ENCODE results near the gene ARID4B. TPM values are rescaled to one million over a fixed set of nuclear protein-coding genes. Genes with fewer than 3 reads are reported as not detected.
A peak's percentile ranks its signal among the peaks of the same experiment; 100 is the strongest.

The ARID4B gene
- total RNA-seq, 2 experiments from 2014 or later: 38.8 to 41.9 TPM

GRCh38 chr1:235266967-235267366 lies 61.0 kb downstream of the ARID4B start:
- ChIA-PET CTCF (interaction anchor here (0.9 to 1.2 kb wide), 2 partner anchors 8 to 149 kb away, joined by 3 read pairs; no protein-coding TSS in a partner anchor), POLR2A (interaction anchor here (0.8 to 1.5 kb wide), 3 partner anchors 8 to 57 kb away, joined by 3 to 4 read pairs (median 3); no protein-coding TSS in a partner anchor)
- peaks cover 54% of the 10 kb centered on the region for H3K4me1 Mint-ChIP-seq (ENCODE audit: low read depth)
- H3K4me3 Mint-ChIP-seq: no peak overlapping the region
- intact Hi-C loops (cut with micrococcal nuclease): no loop called here
- no peak for ATAC-seq
- no peak overlapping the region for H3K27ac Mint-ChIP-seq
- peaks cover 1% of the 10 kb centered on the region for H3K36me3 Mint-ChIP-seq (ENCODE audit: low read depth)
- DNase-seq: no peak
- peaks cover 2% of the 10 kb centered on the region for H3K9me3 Mint-ChIP-seq
- H3K27me3 Mint-ChIP-seq: no peaks in the 10 kb centered on the region
- no peak for TF ChIP-seq CTCF (IDR thresholded peaks at IDR 0.05)

GRCh38 chr1:235266325-235266724 lies 61.7 kb downstream of the ARID4B start:
- Mint-ChIP-seq H3K4me1 (ENCODE audit: low read depth) (peaks cover 58% of the 10 kb centered on the region), H3K4me3 (no peak overlapping the region), H3K27me3 (no peaks in the 10 kb centered on the region), H3K36me3 (ENCODE audit: low read depth) (peaks cover 1% of the 10 kb centered on the region), H3K9me3 (peaks cover 2% of the 10 kb centered on the region), H3K27ac (no peak overlapping the region)
- DNase-seq (no peak), ATAC-seq (no peak)
- no peak for TF ChIP-seq CTCF (IDR thresholded peaks at IDR 0.05)
- ChIA-PET CTCF (interaction anchor here (0.9 to 1.2 kb wide), 2 partner anchors 8 to 149 kb away, joined by 3 read pairs; no protein-coding TSS in a partner anchor), POLR2A (no interaction called here)
- intact Hi-C loops (cut with micrococcal nuclease): no loop called here

GRCh38 chr1:235265900-235266299 lies 62.1 kb downstream of the ARID4B start:
- ChIA-PET POLR2A (no interaction called here), CTCF (interaction anchor here (0.6 to 1.2 kb wide), 3 partner anchors 7 to 150 kb away, joined by 3 read pairs; no protein-coding TSS in a partner anchor)
- no peak for ATAC-seq
- H3K27me3 Mint-ChIP-seq: no peaks in the 10 kb centered on the region
- H3K4me1 Mint-ChIP-seq (ENCODE audit: low read depth): peaks cover 58% of the 10 kb centered on the region
- DNase-seq: no peak
- H3K27ac Mint-ChIP-seq: no peak overlapping the region
- intact Hi-C loops (cut with micrococcal nuclease): no loop called here
- peaks cover 1% of the 10 kb centered on the region for H3K36me3 Mint-ChIP-seq (ENCODE audit: low read depth)
- TF ChIP-seq CTCF (IDR thresholded peaks at IDR 0.05): no peak
- no peak overlapping the region for H3K4me3 Mint-ChIP-seq
- H3K9me3 Mint-ChIP-seq: peaks cover 2% of the 10 kb centered on the region

- Mint-ChIP-seq H3K27me3 (no peaks in the 10 kb centered on the region), H3K4me1 (ENCODE audit: low read depth) (peaks cover 59% of the 10 kb centered on the region), H3K4me3 (no peak overlapping the region), H3K9me3 (peaks cover 2% of the 10 kb centered on the region), H3K36me3 (ENCODE audit: low read depth) (peaks cover 8% of the 10 kb centered on the region), H3K27ac (no peak overlapping the region)
- no peak for DNase-seq
- CTCF ChIA-PET: interaction anchor here (0.9 to 1.8 kb wide), 3 partner anchors 11 to 76 kb away, joined by 3 to 4 read pairs (median 4); no protein-coding TSS in a partner anchor
- peak; percentile 27 for ATAC-seq
- POLR2A ChIA-PET: no interaction called here
- TF ChIP-seq CTCF (IDR thresholded peaks at IDR 0.05): no peak
- intact Hi-C loops (cut with micrococcal nuclease): no loop called here
These were observed 63.7 kb downstream of the ARID4B start for GRCh38 chr1:235264327-235264726.

GRCh38 chr1:235262539-235262938 lies 65.4 kb downstream of the ARID4B start:
- H3K27me3 Mint-ChIP-seq: no peaks in the 10 kb centered on the region
- intact Hi-C loops (cut with micrococcal nuclease): no loop called here
- CTCF ChIA-PET: interaction anchor here (1.2 to 5.7 kb wide), 2 partner anchors 10 to 154 kb away, joined by 5 to 45 read pairs; no protein-coding TSS in a partner anchor
- peak overlapping the region; percentile 25 for H3K27ac Mint-ChIP-seq
- peaks cover 66% of the 10 kb centered on the region for H3K4me1 Mint-ChIP-seq (ENCODE audit: low read depth)
- no peaks in the 10 kb centered on the region for H3K9me3 Mint-ChIP-seq
- H3K4me3 Mint-ChIP-seq: no peak overlapping the region
- no peak for ATAC-seq
- POLR2A ChIA-PET: no interaction called here
- DNase-seq: no peak
- TF ChIP-seq CTCF (IDR thresholded peaks at IDR 0.05): no peak
- H3K36me3 Mint-ChIP-seq (ENCODE audit: low read depth): peaks cover 8% of the 10 kb centered on the region

All from activated CD8-positive, alpha-beta T cell treated with anti-CD3 and anti-CD28 coated beads for 36 hours (primary cell).